GM12891 (cell line): ENCODE data around the gene GPNMB.

Experiments
- PAX5 ChIP-seq: IDR thresholded peaks from 2 replicates; pipeline ENCODE4 v1.6.1; 2011; ENCODE audit warnings: low read length, moderate library complexity, mild to moderate bottlenecking; ENCODE audit not compliant: insufficient read depth, severe bottlenecking
- POLR2A ChIP-seq: IDR thresholded peaks from 2 replicates; pipeline ENCODE4 v1.6.1; 2011; ENCODE audit warnings: low read depth, low read length, control low read depth
- POLR2AphosphoS5 ChIP-seq: IDR thresholded peaks from 2 replicates; pipeline ENCODE4 v1.6.1; 2011; ENCODE audit warnings: low read depth, low read length, control low read depth
- POU2F2 ChIP-seq: IDR thresholded peaks from 2 replicates; pipeline ENCODE4 v1.6.1; 2011; ENCODE audit warnings: low read depth, mild to moderate bottlenecking, control low read depth, low read length, moderate library complexity
- SPI1 ChIP-seq: IDR thresholded peaks from 2 replicates; pipeline ENCODE4 v1.6.1; 2011; ENCODE audit warnings: low read depth, low read length, control low read depth
- TAF1 ChIP-seq: IDR thresholded peaks from 2 replicates; pipeline ENCODE4 v1.6.1; 2011; ENCODE audit warnings: low read depth, low read length, control low read depth

GRCh38 chr7:23315366-23315765 is 68.8 kb downstream of the GPNMB start:
- TF ChIP-seq POLR2AphosphoS5 (no peak), POLR2A (no peak), TAF1 (no peak), SPI1 (no peak), PAX5 (no peak), POU2F2 (no peak)
